Natural killer cell (primary cell): ENCODE measurements around the gene EGFR. TPM values are rescaled to one million over a fixed set of nuclear protein-coding genes. Genes with fewer than 3 reads are reported as not detected.

Experiments
- ATAC-seq, 3 donors: fragments of 150-1000 bp in 2 of 3; fragments of 200-7000 bp in 1 of 3; cut with Tn5 transposase; 1 replicate in 1 of 3; 2 replicates in 2 of 3; pipeline ENCODE4 v1.10.0; 2021; ENCODE audit warnings: mild to moderate bottlenecking in 2 of 3, moderate library complexity in 2 of 3
- DNase-seq, 2 donors: peaks; one replicate each; pipeline versions ENCODE4 v3.0.0 to v3.0.0-alpha.2; 2013 to 2021; ENCODE audit warnings: mixed read lengths in 1 of 2
- H3K27ac ChIP-seq: one replicate; pipeline ENCODE4 v1.5.1; 2013; ENCODE audit warnings: mild to moderate bottlenecking, low read length
- H3K27me3 ChIP-seq: one replicate; pipeline ENCODE4 v1.6.1; 2013; ENCODE audit warnings: low read length; ENCODE audit not compliant: control insufficient read depth, insufficient read depth
- H3K36me3 ChIP-seq: one replicate; pipeline ENCODE4 v1.6.1; 2013; ENCODE audit warnings: low read length; ENCODE audit not compliant: control insufficient read depth, insufficient read depth
- H3K4me1 ChIP-seq: one replicate; pipeline ENCODE4 v1.6.1; 2013; ENCODE audit warnings: low read length; ENCODE audit not compliant: control insufficient read depth, insufficient read depth
- H3K4me3 ChIP-seq: one replicate; pipeline ENCODE4 v1.5.1; 2013; ENCODE audit warnings: low read length
- H3K9me3 ChIP-seq: one replicate; pipeline ENCODE4 v1.6.1; 2013; ENCODE audit warnings: low read length; ENCODE audit not compliant: control insufficient read depth, insufficient read depth
- H3K27ac Mint-ChIP-seq, 2 donors: one replicate each; pipeline ENCODE4 v1.8.0; 2022; ENCODE audit warnings: mild to moderate bottlenecking in 2 of 2, mixed read lengths in 2 of 2, moderate library complexity in 1 of 2
- H3K27me3 Mint-ChIP-seq, 2 donors: one replicate each; pipeline ENCODE4 v1.8.0; 2022; ENCODE audit warnings: low read depth in 2 of 2, mixed read lengths in 2 of 2
- H3K36me3 Mint-ChIP-seq: one replicate; pipeline ENCODE4 v1.8.0; 2022; ENCODE audit warnings: mixed read lengths
- H3K4me1 Mint-ChIP-seq, 2 donors: one replicate each; pipeline ENCODE4 v1.8.0; 2022; ENCODE audit warnings: mixed read lengths in 2 of 2
- H3K4me3 Mint-ChIP-seq: one replicate; pipeline ENCODE4 v1.8.0; 2022; ENCODE audit warnings: mild to moderate bottlenecking, moderate library complexity, mixed read lengths
- H3K9me3 Mint-ChIP-seq, 2 donors: one replicate each; pipeline ENCODE4 v1.8.0; 2022; ENCODE audit warnings: mixed read lengths in 2 of 2
- WGBS: methylation state at CpG from one replicate; pipeline ENCODE4 v1.1.7; 2013; ENCODE audit warnings: missing lambda C conversion rate; ENCODE audit not compliant: insufficient coverage; 5-methylcytosine and 5-hydroxymethylcytosine counted together
- intact Hi-C: fragments of 100-400 bp; cut with micrococcal nuclease; formaldehyde crosslinking; loops from one replicate; pipeline ENCODE4 v1.14.2; 2022
- total RNA-seq, 4 donors: library from RNA; stranded (reverse); fragments of 120-200 nt in 1 of 4; gene quantifications; one replicate each; pipeline versions ENCODE4 v1.2.3 to v1.2.4, GENCODE V29; 2013 to 2022
- TF ChIP-seq, protein P1 (sequence below): fragments of 200-600 bp; IDR thresholded peaks from one replicate; pipeline ENCODE4 v1.8.0; 2022; ENCODE audit warnings: antibody characterized with exemption

The EGFR gene
- total RNA-seq, 3 donors from 2014 or later (not counting 1 experiment from before 2014, with no cell fraction given) = not detected

DNA sequence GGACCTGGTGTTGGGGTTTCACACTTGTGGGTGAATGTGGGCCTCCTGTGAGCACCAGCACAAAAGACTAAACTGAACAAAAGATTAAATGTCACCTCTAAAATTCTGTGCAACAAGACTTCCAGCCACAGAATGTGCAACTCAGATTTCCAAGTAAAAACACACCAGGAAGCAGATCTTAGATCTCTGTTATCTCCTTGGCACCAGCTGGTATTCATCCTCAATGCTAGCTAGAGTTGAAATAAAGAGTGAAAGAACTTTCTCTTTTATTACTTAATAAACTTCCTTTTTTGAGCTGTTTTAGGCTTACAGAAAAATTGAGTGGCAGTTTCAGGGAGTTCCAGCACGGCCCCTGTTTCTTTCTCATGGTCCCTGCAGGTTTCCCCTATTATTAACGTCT, 40.2 kb downstream of the EGFR start:
- Mint-ChIP-seq H3K4me3 (no peak overlapping the region), H3K9me3 (no peaks in the 10 kb centered on the region), H3K27ac (no peak overlapping the region), H3K36me3 (no peaks in the 10 kb centered on the region), H3K4me1 (peaks cover 0 to 5% of the 10 kb centered on the region in 2 donors), H3K27me3 (peaks cover 5 to 13% of the 10 kb centered on the region in 2 donors)
- TF ChIP-seq, protein P1, sequence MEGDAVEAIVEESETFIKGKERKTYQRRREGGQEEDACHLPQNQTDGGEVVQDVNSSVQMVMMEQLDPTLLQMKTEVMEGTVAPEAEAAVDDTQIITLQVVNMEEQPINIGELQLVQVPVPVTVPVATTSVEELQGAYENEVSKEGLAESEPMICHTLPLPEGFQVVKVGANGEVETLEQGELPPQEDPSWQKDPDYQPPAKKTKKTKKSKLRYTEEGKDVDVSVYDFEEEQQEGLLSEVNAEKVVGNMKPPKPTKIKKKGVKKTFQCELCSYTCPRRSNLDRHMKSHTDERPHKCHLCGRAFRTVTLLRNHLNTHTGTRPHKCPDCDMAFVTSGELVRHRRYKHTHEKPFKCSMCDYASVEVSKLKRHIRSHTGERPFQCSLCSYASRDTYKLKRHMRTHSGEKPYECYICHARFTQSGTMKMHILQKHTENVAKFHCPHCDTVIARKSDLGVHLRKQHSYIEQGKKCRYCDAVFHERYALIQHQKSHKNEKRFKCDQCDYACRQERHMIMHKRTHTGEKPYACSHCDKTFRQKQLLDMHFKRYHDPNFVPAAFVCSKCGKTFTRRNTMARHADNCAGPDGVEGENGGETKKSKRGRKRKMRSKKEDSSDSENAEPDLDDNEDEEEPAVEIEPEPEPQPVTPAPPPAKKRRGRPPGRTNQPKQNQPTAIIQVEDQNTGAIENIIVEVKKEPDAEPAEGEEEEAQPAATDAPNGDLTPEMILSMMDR = no peak
- DNase-seq = no peak
- H3K4me1 ChIP-seq = no peaks in the 10 kb centered on the region
- H3K9me3 ChIP-seq = no peaks in the 10 kb centered on the region
- H3K27ac ChIP-seq = no peak overlapping the region
- no peaks in the 10 kb centered on the region for H3K36me3 ChIP-seq
- no peak for ATAC-seq
- WGBS = 89% methylated on average over 2 of the region's 2 CpGs
- intact Hi-C loops = no loop called here
- H3K27me3 ChIP-seq = peaks cover 3% of the 10 kb centered on the region
- H3K4me3 ChIP-seq = no peak overlapping the region

DNA sequence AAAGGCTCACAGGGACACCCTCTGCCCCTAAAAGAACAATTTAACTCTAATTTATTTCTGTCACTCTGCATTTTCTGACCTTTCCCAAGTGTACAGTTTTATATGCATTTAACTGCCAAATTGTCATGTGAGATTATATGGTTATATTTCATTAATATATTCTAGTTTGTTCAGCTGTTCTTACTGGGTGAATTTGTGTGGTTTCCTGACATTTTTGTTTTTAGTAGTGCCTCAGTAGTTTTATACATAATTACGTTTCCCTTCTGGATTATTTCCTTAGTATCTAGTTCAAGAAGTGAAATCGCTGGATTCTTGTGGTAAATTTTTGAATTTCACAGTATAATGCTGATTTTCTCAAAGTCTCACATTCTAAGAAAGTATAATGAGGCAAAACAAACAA, 41.3 kb downstream of the EGFR start:
- H3K9me3 Mint-ChIP-seq = no peaks in the 10 kb centered on the region
- Histone ChIP-seq H3K4me1 (no peaks in the 10 kb centered on the region), H3K4me3 (no peak overlapping the region), H3K27me3 (peaks cover 3% of the 10 kb centered on the region), H3K36me3 (no peaks in the 10 kb centered on the region), H3K9me3 (no peaks in the 10 kb centered on the region), H3K27ac (no peak overlapping the region)
- H3K36me3 Mint-ChIP-seq = no peaks in the 10 kb centered on the region
- peaks cover 0 to 5% of the 10 kb centered on the region in 2 donors for H3K4me1 Mint-ChIP-seq
- ATAC-seq = no peak
- TF ChIP-seq, protein P1 = no peak
- peaks cover 2 to 10% of the 10 kb centered on the region in 2 donors for H3K27me3 Mint-ChIP-seq
- DNase-seq = no peak
- no peak overlapping the region for H3K27ac Mint-ChIP-seq
- 100% methylated on average over 1 of the region's 2 CpGs for WGBS
- no peak overlapping the region for H3K4me3 Mint-ChIP-seq
- intact Hi-C loops = no loop called here

DNA sequence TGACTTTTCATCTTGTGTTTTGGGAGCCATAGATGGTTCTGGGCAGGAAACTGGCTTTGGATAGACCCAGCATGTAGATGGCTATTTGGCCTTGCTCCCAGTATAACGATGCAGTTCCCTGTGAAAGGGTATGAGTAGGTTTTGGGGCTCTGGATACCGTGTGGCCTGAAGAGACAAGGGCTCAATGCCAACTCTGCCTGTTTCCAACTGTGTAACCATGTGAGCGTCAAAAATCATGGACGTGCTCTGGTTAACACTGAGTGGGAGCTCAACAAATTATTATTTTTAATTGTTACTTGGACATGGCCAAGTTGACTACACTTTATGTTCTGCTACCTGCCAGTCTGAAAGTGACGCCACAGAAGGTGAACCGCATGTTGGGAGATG, 41.8 kb downstream of the EGFR start:
- TF ChIP-seq, protein P1 = no peak
- no peak overlapping the region for H3K4me3 ChIP-seq
- peaks cover 0 to 5% of the 10 kb centered on the region in 2 donors for H3K4me1 Mint-ChIP-seq
- WGBS = 87% methylated on average over 6 of the region's 6 CpGs
- ATAC-seq (no peak), DNase-seq (no peak)
- no peak overlapping the region for H3K27ac ChIP-seq
- no peak overlapping the region for H3K27ac Mint-ChIP-seq
- peaks cover 3% of the 10 kb centered on the region for H3K27me3 ChIP-seq
- H3K36me3 ChIP-seq = no peaks in the 10 kb centered on the region
- no peaks in the 10 kb centered on the region for H3K4me1 ChIP-seq
- no peaks in the 10 kb centered on the region for H3K9me3 Mint-ChIP-seq
- H3K36me3 Mint-ChIP-seq = no peaks in the 10 kb centered on the region
- intact Hi-C loops = no loop called here
- H3K4me3 Mint-ChIP-seq = no peak overlapping the region
- no peaks in the 10 kb centered on the region for H3K9me3 ChIP-seq
- peaks cover 0 to 9% of the 10 kb centered on the region in 2 donors for H3K27me3 Mint-ChIP-seq

DNA sequence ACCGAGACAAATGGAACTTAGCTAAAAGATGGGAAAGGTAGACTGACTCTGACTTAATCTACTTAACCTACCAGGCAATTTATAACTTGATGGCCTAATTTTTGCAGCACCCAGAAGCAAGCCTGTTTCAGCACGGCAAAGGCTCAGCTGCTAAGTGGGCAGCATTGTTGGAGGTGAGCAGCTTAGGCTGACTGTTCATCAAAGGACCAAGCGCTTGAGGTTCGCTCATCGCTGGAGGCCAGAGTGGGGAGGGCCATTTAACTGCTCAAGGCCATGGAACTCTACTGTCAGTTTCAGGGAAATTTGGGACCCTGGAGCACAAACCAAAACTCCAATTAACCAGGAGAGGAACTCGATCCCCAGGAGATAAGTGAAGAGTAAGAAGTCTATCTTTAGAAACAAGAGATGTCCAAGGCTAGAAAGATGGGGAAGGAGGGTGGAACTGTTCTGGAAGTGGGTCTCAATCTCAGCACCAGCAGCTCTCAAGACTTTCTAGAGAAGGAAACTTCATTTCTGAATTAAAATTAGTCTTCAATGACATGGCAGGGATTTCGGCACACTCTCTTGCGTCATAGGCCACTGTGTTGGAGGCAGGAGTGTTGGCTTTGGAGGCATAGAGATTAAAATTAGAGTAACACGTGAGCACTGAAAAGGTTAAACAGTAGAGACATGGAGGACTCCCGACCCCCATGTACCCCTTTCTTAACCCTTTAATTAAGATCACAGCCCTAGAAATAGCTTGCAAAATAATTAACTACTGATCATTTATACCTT, 43.1 kb downstream of the EGFR start:
- no peak overlapping the region for H3K4me3 Mint-ChIP-seq
- 86% methylated on average over 7 of the region's 10 CpGs for WGBS
- H3K9me3 Mint-ChIP-seq = no peaks in the 10 kb centered on the region
- intact Hi-C loops = no loop called here
- Histone ChIP-seq H3K4me1 (no peaks in the 10 kb centered on the region), H3K36me3 (no peaks in the 10 kb centered on the region), H3K27ac (no peak overlapping the region), H3K4me3 (no peak overlapping the region), H3K9me3 (no peaks in the 10 kb centered on the region), H3K27me3 (peaks cover 5% of the 10 kb centered on the region)
- no peak overlapping the region for H3K27ac Mint-ChIP-seq
- peaks cover 3 to 7% of the 10 kb centered on the region in 2 donors for H3K27me3 Mint-ChIP-seq
- no peaks in the 10 kb centered on the region for H3K36me3 Mint-ChIP-seq
- ATAC-seq (no peak), DNase-seq (no peak)
- TF ChIP-seq, protein P1 = no peak
- peaks cover 0 to 5% of the 10 kb centered on the region in 2 donors for H3K4me1 Mint-ChIP-seq
